ES-I3 (cell line): ENCODE data around the gene ANXA1.

Experiments used
- H3K36me3 ChIP-seq: 2 replicates; pipeline ENCODE4 v1.6.1; 2013; ENCODE audit warnings: mild to moderate bottlenecking, low read length, control low read depth, moderate library complexity; ENCODE audit not compliant: insufficient read depth
- H3K4me1 ChIP-seq: 2 replicates; pipeline ENCODE4 v1.6.1; 2013; ENCODE audit warnings: mild to moderate bottlenecking, control low read depth, low read length; ENCODE audit not compliant: insufficient read depth
- H3K9ac ChIP-seq: 2 replicates; pipeline ENCODE4 v1.6.1; 2013; ENCODE audit warnings: low read depth, mild to moderate bottlenecking, low read length, moderate library complexity
- H3K9me3 ChIP-seq: 2 replicates; pipeline ENCODE4 v1.6.1; 2013; ENCODE audit warnings: mild to moderate bottlenecking, low read length, moderate library complexity; ENCODE audit not compliant: control insufficient read depth, insufficient read depth

The ANXA1 gene

DNA sequence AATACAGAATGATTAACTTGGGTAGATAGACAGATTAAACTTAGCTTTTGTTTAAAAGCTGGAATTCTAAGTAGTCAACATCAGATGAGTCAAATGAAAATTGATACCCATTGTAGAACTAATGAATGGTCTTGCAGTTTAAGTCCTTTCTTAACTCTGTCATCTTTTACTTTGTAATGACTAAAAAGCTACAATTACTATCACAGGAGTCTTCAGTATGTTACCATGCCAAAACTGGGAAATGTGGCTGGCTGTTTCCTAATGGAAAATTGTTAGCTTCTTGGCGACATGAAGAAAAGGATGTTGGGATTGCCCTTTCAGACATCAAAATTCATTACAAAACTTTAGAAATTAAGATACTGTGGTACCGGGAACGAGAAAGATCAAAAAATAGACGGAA is 20.2 kb upstream of the ANXA1 start:
- H3K9ac ChIP-seq = no peak overlapping the region
- H3K36me3 ChIP-seq = no peaks in the 10 kb centered on the region
- H3K9me3 ChIP-seq = no peaks in the 10 kb centered on the region
- H3K4me1 ChIP-seq = peaks cover 12% of the 10 kb centered on the region; the same call in 1 of the 2 replicates

DNA sequence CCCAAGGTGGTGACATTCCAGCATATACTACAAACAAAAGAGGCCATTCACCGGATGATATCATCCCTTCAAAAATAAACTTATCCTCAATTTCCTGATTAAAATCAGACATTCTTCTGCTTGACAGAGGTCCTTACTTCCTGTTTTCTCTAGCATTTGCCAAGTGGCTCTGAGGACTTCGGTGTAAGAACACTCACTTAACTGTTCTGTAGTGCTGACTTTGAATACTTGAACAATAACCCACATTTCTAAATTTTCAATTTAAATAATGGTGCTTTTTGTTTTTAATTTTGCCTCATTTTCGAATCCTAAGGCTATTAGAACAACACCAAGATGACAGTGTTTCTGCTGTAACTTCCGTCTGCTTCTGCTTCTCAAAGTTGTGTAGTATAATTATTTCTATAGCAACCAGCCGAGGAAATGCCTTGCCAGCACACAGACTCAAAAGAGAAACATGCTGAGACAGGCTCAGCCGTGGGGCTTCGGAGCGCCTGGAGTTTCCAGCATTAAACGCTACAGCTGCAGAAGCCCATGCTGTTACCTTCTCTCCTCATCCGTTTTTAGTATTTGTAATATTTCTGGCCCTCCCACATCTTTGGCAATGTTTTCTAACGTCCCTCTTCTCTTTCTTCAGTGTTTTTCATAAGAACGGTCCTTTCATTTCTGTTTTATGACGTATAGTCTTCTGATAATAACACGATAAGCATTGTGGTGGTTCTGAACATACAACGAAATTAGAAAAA is 19.5 kb upstream of the ANXA1 start:
- Histone ChIP-seq H3K9ac (peak overlapping the region; percentile 14; the same call in 1 of the 2 replicates), H3K4me1 (peaks cover 12% of the 10 kb centered on the region; the same call in 1 of the 2 replicates), H3K9me3 (no peaks in the 10 kb centered on the region), H3K36me3 (no peaks in the 10 kb centered on the region)

GRCh38 chr9:73133022-73133651 is 18.5 kb upstream of the ANXA1 start:
- Histone ChIP-seq H3K4me1 (peaks cover 14% of the 10 kb centered on the region), H3K9me3 (no peaks in the 10 kb centered on the region), H3K9ac (no peak overlapping the region)

DNA sequence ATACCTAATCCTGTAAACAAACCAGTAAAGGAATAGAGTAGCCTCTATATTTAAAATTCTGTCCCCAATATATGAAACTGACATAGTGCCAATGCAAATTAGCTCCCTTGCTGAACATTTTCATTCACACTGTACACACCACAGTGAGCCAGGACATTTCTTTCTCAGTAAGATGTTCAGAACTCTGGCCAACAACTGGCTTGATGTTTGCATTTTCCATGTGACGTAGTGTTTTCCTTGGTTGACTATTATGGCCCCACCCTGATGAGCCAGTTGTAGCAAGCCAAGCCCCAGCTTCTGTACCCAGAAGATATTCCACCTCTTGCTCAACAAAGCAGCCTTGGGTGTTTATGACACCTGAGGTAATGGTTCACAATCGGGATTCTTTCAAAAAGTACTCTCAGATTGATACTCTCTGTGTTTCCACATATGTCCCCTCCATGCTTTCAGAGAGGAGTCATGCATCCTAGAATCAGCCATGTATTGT is 17.7 kb upstream of the ANXA1 start:
- Histone ChIP-seq H3K36me3 (no peaks in the 10 kb centered on the region), H3K9ac (no peak overlapping the region), H3K4me1 (peaks cover 14% of the 10 kb centered on the region), H3K9me3 (no peaks in the 10 kb centered on the region)

More at GRCh38 chr9:73133022-73133651, 18.5 kb upstream of the ANXA1 start:
- no peaks in the 10 kb centered on the region for H3K36me3 ChIP-seq

GRCh38 chr9:73135394-73135793 is 16.3 kb upstream of the ANXA1 start:
- H3K9ac ChIP-seq = no peak overlapping the region
- H3K36me3 ChIP-seq = no peaks in the 10 kb centered on the region
- H3K9me3 ChIP-seq = no peaks in the 10 kb centered on the region
- peaks cover 14% of the 10 kb centered on the region for H3K4me1 ChIP-seq

GRCh38 chr9:73137286-73137899 is 14.3 kb upstream of the ANXA1 start:
- Histone ChIP-seq H3K36me3 (no peaks in the 10 kb centered on the region), H3K9ac (no peak overlapping the region), H3K9me3 (no peaks in the 10 kb centered on the region), H3K4me1 (peaks cover 8% of the 10 kb centered on the region)

DNA sequence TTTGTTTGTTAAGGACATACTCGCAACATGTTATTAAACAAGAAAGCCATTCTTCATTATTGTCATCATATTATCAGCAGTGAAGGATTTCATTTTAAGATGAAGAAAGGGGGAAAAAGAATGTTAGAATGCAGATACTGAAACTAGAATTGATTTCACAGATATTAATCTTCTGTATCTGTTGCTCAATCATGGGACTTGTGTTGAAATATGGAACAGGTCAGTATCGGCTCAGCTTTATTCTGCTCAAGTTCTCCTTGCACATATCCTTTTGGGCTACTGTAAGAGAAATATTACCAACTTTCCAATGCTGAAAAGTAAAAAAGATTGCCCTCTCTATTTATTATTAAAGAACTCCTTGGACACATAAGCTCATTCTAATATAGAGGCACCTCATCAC is 13.8 kb upstream of the ANXA1 start:
- Histone ChIP-seq H3K36me3 (no peaks in the 10 kb centered on the region), H3K4me1 (peaks cover 8% of the 10 kb centered on the region), H3K9me3 (no peaks in the 10 kb centered on the region), H3K9ac (no peak overlapping the region)

- Histone ChIP-seq H3K9me3 (no peaks in the 10 kb centered on the region), H3K9ac (no peak overlapping the region), H3K36me3 (no peaks in the 10 kb centered on the region), H3K4me1 (peaks cover 9% of the 10 kb centered on the region)
Measured at GRCh38 chr9:73138516-73138915, 13.1 kb upstream of the ANXA1 start.

DNA sequence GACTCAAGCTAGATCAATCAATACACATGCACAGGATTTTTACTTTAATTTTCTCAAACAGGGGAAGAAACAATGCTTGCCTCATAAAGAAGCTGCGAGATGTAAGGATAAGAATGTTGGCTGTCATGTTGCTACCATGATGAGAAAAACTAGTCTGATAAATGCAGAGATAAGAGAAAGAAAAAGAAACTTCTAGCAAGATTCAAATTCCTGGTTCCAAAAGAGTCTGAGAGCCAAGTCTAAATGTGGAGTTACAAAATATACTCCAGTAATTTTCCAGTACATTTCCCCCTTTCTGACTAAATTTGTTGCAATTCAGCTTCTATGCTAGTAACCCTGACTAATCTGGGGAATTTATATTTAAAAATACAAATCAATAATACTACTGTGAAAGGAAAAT is 10.4 kb upstream of the ANXA1 start:
- Histone ChIP-seq H3K4me1 (peaks cover 21% of the 10 kb centered on the region), H3K9ac (no peak overlapping the region), H3K36me3 (no peaks in the 10 kb centered on the region), H3K9me3 (no peaks in the 10 kb centered on the region)

GRCh38 chr9:73143711-73144328 is 7.8 kb upstream of the ANXA1 start:
- H3K4me1 ChIP-seq = peaks cover 30% of the 10 kb centered on the region

DNA sequence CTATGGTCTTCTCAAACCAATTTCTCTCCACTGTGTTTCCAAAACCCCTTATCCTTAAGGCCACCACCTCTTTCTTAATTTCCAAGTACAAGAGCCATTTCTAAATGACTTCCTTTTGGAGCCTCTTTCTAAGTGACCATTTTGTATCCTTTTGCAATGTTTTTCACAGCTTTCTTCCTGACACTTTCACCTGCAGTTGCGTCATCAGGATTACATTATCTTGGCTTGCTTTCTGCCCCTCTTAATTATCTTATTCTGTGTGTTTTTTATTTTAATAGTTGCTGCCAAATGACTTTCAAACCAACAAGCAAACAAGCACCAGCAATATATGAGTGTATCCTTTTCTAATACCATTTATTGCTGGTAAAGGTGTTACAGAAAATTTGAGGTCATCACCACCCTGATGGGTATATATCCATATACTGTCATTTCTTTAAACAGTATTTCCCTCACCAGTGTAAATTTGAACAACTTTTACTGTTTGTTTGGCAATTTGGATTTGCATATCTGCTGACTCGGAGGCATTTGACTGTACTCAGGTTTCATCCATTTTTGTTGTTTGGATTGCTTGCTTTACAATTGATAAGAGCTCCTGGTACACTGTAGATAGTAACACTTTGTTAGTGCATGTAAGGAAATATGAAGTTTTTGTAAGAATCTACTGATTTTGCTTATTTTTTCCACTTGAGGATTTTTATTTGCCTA is 5.4 kb upstream of the ANXA1 start:
- Histone ChIP-seq H3K4me1 (peaks cover 48% of the 10 kb centered on the region), H3K9ac (no peak overlapping the region), H3K36me3 (no peaks in the 10 kb centered on the region), H3K9me3 (no peaks in the 10 kb centered on the region)

More at GRCh38 chr9:73143711-73144328, 7.8 kb upstream of the ANXA1 start:
- Histone ChIP-seq H3K9me3 (no peaks in the 10 kb centered on the region), H3K36me3 (no peaks in the 10 kb centered on the region), H3K9ac (no peak overlapping the region)

DNA sequence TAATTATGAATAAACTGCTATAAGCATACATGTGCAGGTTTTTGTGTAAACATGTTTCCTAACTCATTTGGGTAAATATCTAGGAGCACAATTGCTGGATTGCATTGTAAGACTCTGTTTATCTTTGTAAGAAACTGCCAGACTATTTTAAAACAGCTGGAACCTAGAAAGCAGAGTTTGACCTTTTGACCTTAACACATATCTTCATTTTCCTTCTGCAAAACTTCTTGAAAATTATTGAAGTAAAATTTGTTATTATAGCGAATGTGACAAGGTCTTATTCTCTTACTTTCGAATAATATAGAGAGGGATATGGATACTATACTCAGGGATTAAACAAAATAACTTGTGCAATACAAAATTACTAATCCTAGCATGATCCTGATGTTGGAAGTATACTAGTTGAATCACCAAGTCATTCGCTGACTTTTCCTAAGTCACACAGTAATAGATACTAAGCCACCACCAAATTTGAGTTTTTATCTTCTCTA is 3.2 kb upstream of the ANXA1 start:
- Histone ChIP-seq H3K4me1 (peaks cover 49% of the 10 kb centered on the region), H3K9ac (no peak overlapping the region), H3K9me3 (no peaks in the 10 kb centered on the region), H3K36me3 (no peaks in the 10 kb centered on the region)

GRCh38 chr9:73149371-73150067 is 2.1 kb upstream of the ANXA1 start:
- no peaks in the 10 kb centered on the region for H3K36me3 ChIP-seq
- peaks cover 52% of the 10 kb centered on the region for H3K4me1 ChIP-seq
- no peaks in the 10 kb centered on the region for H3K9me3 ChIP-seq
- H3K9ac ChIP-seq = peak overlapping the region; percentile 5; the same call in 1 of the 2 replicates
